HEK293 (cell line): Measurements from ENCODE around the gene RAB9A.

Source experiments
- CTCF ChIA-PET: fragments of 350-600 bp; formaldehyde crosslinking; extraction: SDS; loops from one replicate; lab custom pipeline; 2021; ENCODE audit warnings: antibody characterized with exemption; lab: Yijun Ruan, JAX
- POLR2A ChIA-PET: fragments of 300-600 bp; formaldehyde crosslinking; extraction: SDS; loops from one replicate; lab custom pipeline; 2020; ENCODE audit warnings: antibody characterized with exemption, inconsistent platforms; lab: Yijun Ruan, JAX
- H3K27ac ChIP-seq: fragments of 200-500 bp; sonication (Bioruptor generic); 2 replicates; pipeline ENCODE4 v1.5.1; 2014; ENCODE audit warnings: low read depth, low read length, control low read depth, inconsistent platforms; ENCODE audit errors: extremely low read depth
- H3K36me3 ChIP-seq, 2 experiments: fragments of 200-500 bp in 1 of 2; sonication (Bioruptor generic) in 1 of 2; 1 replicate in 1 of 2; 2 replicates in 1 of 2; pipeline ENCODE4 v1.5.1; 2014 to 2017; ENCODE audit warnings: inconsistent platforms in 2 of 2, low read length in 2 of 2; ENCODE audit not compliant: control insufficient read depth in 2 of 2, insufficient read depth in 1 of 2
- H3K4me1 ChIP-seq: fragments of 200-500 bp; sonication (Bioruptor generic); 2 replicates; pipeline ENCODE4 v1.5.1; 2014; ENCODE audit warnings: mild to moderate bottlenecking, low read length, inconsistent platforms; ENCODE audit not compliant: control insufficient read depth, insufficient read depth
- H3K4me3 ChIP-seq: 2 replicates; pipeline ENCODE4 v1.5.1; 2011; ENCODE audit warnings: low read depth, mild to moderate bottlenecking, control low read depth, low read length, moderate library complexity
- H3K9me3 ChIP-seq: fragments of 200-500 bp; sonication (Bioruptor generic); 2 replicates; pipeline ENCODE4 v1.5.1; 2014; ENCODE audit warnings: low read depth, low read length, inconsistent platforms; ENCODE audit not compliant: control insufficient read depth, insufficient read depth
- EGR2 ChIP-seq: fragments of 450-650 bp; formaldehyde crosslinking; IDR thresholded peaks from 2 replicates; pipeline ENCODE4 v1.5.1; 2016; ENCODE audit warnings: low read depth, missing biosample characterization, missing genetic modification characterization
- HIC1 ChIP-seq: fragments of 450-650 bp; formaldehyde crosslinking; IDR thresholded peaks from 2 replicates; pipeline ENCODE4 v1.5.1; 2016; ENCODE audit warnings: missing biosample characterization, missing genetic modification characterization
- ZBTB1 ChIP-seq: fragments of 450-650 bp; formaldehyde crosslinking; IDR thresholded peaks from 2 replicates; pipeline ENCODE4 v1.5.1; 2016; ENCODE audit warnings: missing biosample characterization, missing genetic modification characterization
- ZBTB10 ChIP-seq: fragments of 450-650 bp; formaldehyde crosslinking; IDR thresholded peaks from 2 replicates; pipeline ENCODE4 v1.5.1; 2016; ENCODE audit warnings: missing biosample characterization, missing genetic modification characterization
- ZNF132 ChIP-seq: fragments of 450-650 bp; formaldehyde crosslinking; IDR thresholded peaks from 2 replicates; pipeline ENCODE4 v1.5.1; 2017; ENCODE audit warnings: missing biosample characterization, missing genetic modification characterization, borderline replicate concordance
- ZNF157 ChIP-seq: fragments of 450-650 bp; formaldehyde crosslinking; IDR thresholded peaks from 2 replicates; pipeline ENCODE4 v1.5.1; 2016; ENCODE audit warnings: missing biosample characterization, missing genetic modification characterization
- ZNF18 ChIP-seq: fragments of 450-650 bp; formaldehyde crosslinking; IDR thresholded peaks from 2 replicates; pipeline ENCODE4 v1.5.1; 2016; ENCODE audit warnings: missing biosample characterization, missing genetic modification characterization
- ZNF2 ChIP-seq: fragments of 450-650 bp; formaldehyde crosslinking; IDR thresholded peaks from 2 replicates; pipeline ENCODE4 v1.5.1; 2016; ENCODE audit warnings: missing biosample characterization, missing genetic modification characterization
- ZNF311 ChIP-seq: fragments of 450-650 bp; formaldehyde crosslinking; IDR thresholded peaks from 2 replicates; pipeline ENCODE4 v1.5.1; 2017; ENCODE audit warnings: missing biosample characterization, missing genetic modification characterization, borderline replicate concordance
- ZNF776 ChIP-seq: fragments of 450-650 bp; formaldehyde crosslinking; IDR thresholded peaks from 2 replicates; pipeline ENCODE4 v1.5.0; 2017; ENCODE audit warnings: missing biosample characterization, missing genetic modification characterization, borderline replicate concordance
- ZNF785 ChIP-seq: fragments of 450-650 bp; formaldehyde crosslinking; IDR thresholded peaks from 2 replicates; pipeline ENCODE4 v1.5.1; 2016; ENCODE audit warnings: missing biosample characterization, missing genetic modification characterization
- ZNF792 ChIP-seq: fragments of 450-650 bp; formaldehyde crosslinking; IDR thresholded peaks from 2 replicates; pipeline ENCODE4 v1.5.1; 2016; ENCODE audit warnings: missing biosample characterization, missing genetic modification characterization
- ZNF830 ChIP-seq: fragments of 450-650 bp; IDR thresholded peaks from 2 replicates; pipeline ENCODE4 v1.5.0; 2018; ENCODE audit warnings: missing biosample characterization, missing genetic modification characterization, low read depth, mild to moderate bottlenecking, moderate library complexity

The RAB9A gene

GRCh38 chrX:13732246-13733067 is 43.5 kb downstream of the RAB9A start (continued):
- TF ChIP-seq ZNF311 (no peak), ZNF132 (tag by site-specific recombination) (no peak)

- Histone ChIP-seq H3K4me3 (peak overlapping the region; percentile 85), H3K27ac (peak overlapping the region; percentile 96; the same call in 1 of the 2 replicates), H3K9me3 (no peaks in the 10 kb centered on the region), H3K36me3 (peaks cover 22 to 34% of the 10 kb centered on the region in 2 experiments), H3K4me1 (peaks cover 5% of the 10 kb centered on the region; the same call in 1 of the 2 replicates)
- TF ChIP-seq ZBTB1 (no peak), ZNF792 (tag by site-specific recombination) (no peak), ZNF785 (tag by site-specific recombination) (no peak), ZNF157 (tag by site-specific recombination) (no peak), ZNF830 (tag by site-specific recombination) (no peak), ZNF776 (tag by site-specific recombination) (no peak), EGR2 (tag by site-specific recombination) (no peak), ZBTB10 (tag by site-specific recombination) (no peak), ZNF18 (tag by site-specific recombination) (no peak), ZNF2 (no peak), HIC1 (tag by site-specific recombination) (no peak)
- ChIA-PET CTCF (interaction anchor here (0.6 to 8.5 kb wide), 7 partner anchors 16 to 1509 kb away, joined by 3 to 92 read pairs (median 3); no protein-coding TSS in a partner anchor), POLR2A (interaction anchor here (1.6 to 3.4 kb wide), 9 partner anchors 8 to 80 kb away, joined by 9 to 46 read pairs (median 13); partner anchors contain the start of genes RAB9A and TCEANC)
Measured at GRCh38 chrX:13733506-13733905, 44.6 kb downstream of the RAB9A start.
